Adrenal gland (tissue), 5 donors: ENCODE results near the gene SUSD6.

ENCODE experiments used
- CTCF ChIP-seq, 6 experiments: fragments of 450-650 bp in 4 of 6; fragments of 200-600 bp in 2 of 6; sonication (generic) in 1 of 6; IDR thresholded peaks; 1 replicate in 5 of 6; 2 replicates in 1 of 6; pipeline versions ENCODE4 v1.5.1 to v1.8.0; 2016 to 2021; ENCODE audit warnings: antibody characterized with exemption in 6 of 6, mild to moderate bottlenecking in 2 of 6, moderate library complexity in 1 of 6
- POLR2A ChIP-seq, 2 donors: fragments of 450-650 bp; IDR thresholded peaks; one replicate each; pipeline ENCODE4 v1.6.1; 2017; ENCODE audit warnings: antibody characterized with exemption in 2 of 2, mild to moderate bottlenecking in 2 of 2, moderate library complexity in 1 of 2
- donor health status: DM: no; HTN: no; CAD: no.

- TF ChIP-seq CTCF (IDR thresholded peaks at IDR 0.05) (no peak), POLR2A (IDR thresholded peaks at IDR 0.05) (no peak)
Measured at GRCh38 chr14:69637503-69638031, 26.2 kb downstream of the SUSD6 start.
